Testis (tissue), 3 donors: ENCODE results near the gene RBM20. TPM values are rescaled to one million over a fixed set of nuclear protein-coding genes. Genes with fewer than 3 reads are reported as not detected.

Source experiments
- DNase-seq: peaks from one replicate; pipeline ENCODE4 v3.0.0-alpha.2; 2019
- H3K27ac ChIP-seq, 2 donors: fragments of 200-600 bp; sonication (generic); one replicate each; pipeline ENCODE4 v1.5.1; 2019
- H3K27me3 ChIP-seq: fragments of 200-600 bp; sonication (generic); one replicate; pipeline ENCODE4 v1.5.1; 2019
- H3K36me3 ChIP-seq: fragments of 200-600 bp; sonication (generic); one replicate; pipeline ENCODE4 v1.5.1; 2017; ENCODE audit warnings: low read depth; ENCODE audit errors: missing control alignments
- H3K4me1 ChIP-seq: fragments of 200-600 bp; sonication (generic); one replicate; pipeline ENCODE4 v1.5.1; 2019
- H3K4me3 ChIP-seq, 2 donors: fragments of 200-600 bp; sonication (generic); one replicate each; pipeline ENCODE4 v1.5.1; 2017 to 2019
- H3K9me3 ChIP-seq: fragments of 200-600 bp; sonication (generic); one replicate; pipeline ENCODE4 v1.5.1; 2017
- CTCF ChIP-seq, 3 experiments: fragments of 450-650 bp in 2 of 3; fragments of 200-600 bp in 1 of 3; sonication (generic) in 1 of 3; IDR thresholded peaks; one replicate each; pipeline ENCODE4 v1.5.1; 2016 to 2019; ENCODE audit warnings: antibody characterized with exemption in 3 of 3, mild to moderate bottlenecking in 2 of 3, moderate library complexity in 1 of 3
- POLR2A ChIP-seq: fragments of 450-650 bp; IDR thresholded peaks from one replicate; pipeline ENCODE4 v1.6.1; 2017; ENCODE audit warnings: antibody characterized with exemption, mild to moderate bottlenecking, moderate library complexity
- WGBS, 2 donors: methylation state at CpG; one replicate each; pipeline ENCODE4 v1.1.5; 2018; 5-methylcytosine and 5-hydroxymethylcytosine counted together
- intact Hi-C: fragments of 100-400 bp; cut with DNase I; formaldehyde crosslinking; loops from one replicate; pipeline ENCODE4 v1.15.1; 2023; ENCODE audit warnings: low total_unique reads
- polyA plus RNA-seq: library from polyadenylated mRNA; stranded (reverse); fragments of 350-450 nt; fragmentation: Illumina TruSeq; extraction: RNeasy Lipid Tissue Mini Kit (QIAGEN cat#74804); gene quantifications from one replicate; pipeline ENCODE4 v1.2.3, GENCODE V29; 2014; ENCODE audit warnings: low read depth, low replicate concordance; ENCODE audit not compliant: insufficient read depth
- total RNA-seq, 2 donors: library from RNA; depleted of rRNA; stranded (reverse); fragments of >200 nt; gene quantifications; one replicate each; pipeline ENCODE4 v1.2.3, GENCODE V29; 2016

The RBM20 gene
- total and polyA plus RNA-seq, 3 donors from 2014 or later = 1.7 to 5.3 (median 3.1) TPM

GRCh38 chr10:110772454-110773025, 128.4 kb downstream of the RBM20 start:
- H3K27ac ChIP-seq = no peak overlapping the region
- intact Hi-C loops = no loop called here
- no peak for DNase-seq
- no peaks in the 10 kb centered on the region for H3K9me3 ChIP-seq
- TF ChIP-seq CTCF (IDR thresholded peaks at IDR 0.05) = no peak
- TF ChIP-seq POLR2A = no peak
- H3K36me3 ChIP-seq = no peaks in the 10 kb centered on the region
- no peak overlapping the region for H3K4me3 ChIP-seq
- no peaks in the 10 kb centered on the region for H3K27me3 ChIP-seq
- no peaks in the 10 kb centered on the region for H3K4me1 ChIP-seq
- 86 to 91% methylated on average over 3 of the region's 3 CpGs for WGBS, 2 donors

GRCh38 chr10:110773693-110774068, 129.5 kb downstream of the RBM20 start:
- TF ChIP-seq CTCF (IDR thresholded peaks at IDR 0.05) (no peak), POLR2A (no peak)
- WGBS, 2 donors = 93 to 96% methylated on average over 7 of the region's 7 CpGs
- no peaks in the 10 kb centered on the region for H3K27me3 ChIP-seq
- no peak overlapping the region for H3K27ac ChIP-seq
- H3K4me3 ChIP-seq = no peak overlapping the region
- intact Hi-C loops = no loop called here
- DNase-seq = no peak
- no peaks in the 10 kb centered on the region for H3K36me3 ChIP-seq
- H3K4me1 ChIP-seq = no peaks in the 10 kb centered on the region
- H3K9me3 ChIP-seq = no peaks in the 10 kb centered on the region

GRCh38 chr10:110774069-110775019, 130.2 kb downstream of the RBM20 start:
- 93 to 95% methylated on average over 8 of the region's 8 CpGs for WGBS, 2 donors

GRCh38 chr10:110775020-110775375, 130.9 kb downstream of the RBM20 start:
- intact Hi-C loops = no loop called here
- Histone ChIP-seq H3K36me3 (no peaks in the 10 kb centered on the region), H3K27ac (no peak overlapping the region), H3K27me3 (no peaks in the 10 kb centered on the region), H3K9me3 (no peaks in the 10 kb centered on the region), H3K4me3 (no peak overlapping the region), H3K4me1 (no peaks in the 10 kb centered on the region)
- 92 to 94% methylated on average over 4 of the region's 4 CpGs for WGBS, 2 donors
- no peak for DNase-seq
- no peak for TF ChIP-seq CTCF (IDR thresholded peaks at IDR 0.05)
- no peak for TF ChIP-seq POLR2A

More at GRCh38 chr10:110774069-110775019, 130.2 kb downstream of the RBM20 start:
- TF ChIP-seq POLR2A (no peak), CTCF (IDR thresholded peaks at IDR 0.05) (no peak)
- Histone ChIP-seq H3K27ac (no peak overlapping the region), H3K36me3 (no peaks in the 10 kb centered on the region), H3K27me3 (no peaks in the 10 kb centered on the region), H3K4me3 (no peak overlapping the region), H3K9me3 (no peaks in the 10 kb centered on the region), H3K4me1 (no peaks in the 10 kb centered on the region)
- DNase-seq = no peak
- intact Hi-C loops = no loop called here
